Measurements from ENCODE around the gene KCNB1.
A peak's percentile ranks its signal among the peaks of the same experiment; 100 is the strongest.

The KCNB1 gene

GRCh38 chr20:49447946-49448809 is 34.3 kb downstream of the KCNB1 start:
- DNase-seq (ENCODE audit: low read depth), result peak; percentile 9
- H3K4me3 ChIP-seq (ENCODE audit: low read depth, low read length), result no peak overlapping the region

GRCh38 chr20:49447364-49447763 is 35.1 kb downstream of the KCNB1 start:
- DNase-seq (ENCODE audit: low read depth), result no peak
- H3K4me3 ChIP-seq (ENCODE audit: low read depth, low read length), result no peak overlapping the region

- peak; percentile 1 for DNase-seq (ENCODE audit: low read depth)
- H3K4me3 ChIP-seq (ENCODE audit: low read depth, low read length), result no peak overlapping the region
These were observed 35.7 kb downstream of the KCNB1 start for GRCh38 chr20:49446808-49447207.

- no peak overlapping the region for H3K4me3 ChIP-seq (ENCODE audit: low read depth, low read length)
- no peak for DNase-seq (ENCODE audit: low read depth)
These were observed 36.4 kb downstream of the KCNB1 start for GRCh38 chr20:49446080-49446479.

- H3K4me3 ChIP-seq (ENCODE audit: low read depth, low read length), result no peak overlapping the region
- no peak for DNase-seq (ENCODE audit: low read depth)
These were observed 37.3 kb downstream of the KCNB1 start for GRCh38 chr20:49445176-49445575.

GRCh38 chr20:49444553-49444990 is 37.9 kb downstream of the KCNB1 start:
- no peak for DNase-seq (ENCODE audit: low read depth)
- no peak overlapping the region for H3K4me3 ChIP-seq (ENCODE audit: low read depth, low read length)

GRCh38 chr20:49437057-49437456 is 45.4 kb downstream of the KCNB1 start:
- no peak overlapping the region for H3K4me3 ChIP-seq (ENCODE audit: low read depth, low read length)
- no peak for DNase-seq (ENCODE audit: low read depth)

- no peak overlapping the region for H3K4me3 ChIP-seq (ENCODE audit: low read depth, low read length)
- DNase-seq (ENCODE audit: low read depth), result no peak
These were observed 46.8 kb downstream of the KCNB1 start for GRCh38 chr20:49435639-49436038.

- DNase-seq (ENCODE audit: low read depth), result no peak
- no peak overlapping the region for H3K4me3 ChIP-seq (ENCODE audit: low read depth, low read length)
These were observed 49.1 kb downstream of the KCNB1 start for GRCh38 chr20:49433333-49433732.

GRCh38 chr20:49432550-49432949 is 49.9 kb downstream of the KCNB1 start:
- H3K4me3 ChIP-seq (ENCODE audit: low read depth, low read length), result no peak overlapping the region
- DNase-seq (ENCODE audit: low read depth), result no peak

GRCh38 chr20:49431329-49431728 is 51.1 kb downstream of the KCNB1 start:
- DNase-seq (ENCODE audit: low read depth), result no peak
- no peak overlapping the region for H3K4me3 ChIP-seq (ENCODE audit: low read depth, low read length)

- no peak for DNase-seq (ENCODE audit: low read depth)
- H3K4me3 ChIP-seq (ENCODE audit: low read depth, low read length), result no peak overlapping the region
These were observed 52.1 kb downstream of the KCNB1 start for GRCh38 chr20:49430320-49430719.

- DNase-seq (ENCODE audit: low read depth), result no peak
- H3K4me3 ChIP-seq (ENCODE audit: low read depth, low read length), result no peak overlapping the region
These were observed 54.5 kb downstream of the KCNB1 start for GRCh38 chr20:49427751-49428518.

- H3K4me3 ChIP-seq (ENCODE audit: low read depth, low read length), result no peak overlapping the region
- DNase-seq (ENCODE audit: low read depth), result no peak
These were observed 55.6 kb downstream of the KCNB1 start for GRCh38 chr20:49426873-49427272.

GRCh38 chr20:49426395-49426794 is 56.1 kb downstream of the KCNB1 start:
- DNase-seq (ENCODE audit: low read depth), result no peak
- no peak overlapping the region for H3K4me3 ChIP-seq (ENCODE audit: low read depth, low read length)

GRCh38 chr20:49424536-49424935 is 57.9 kb downstream of the KCNB1 start:
- no peak overlapping the region for H3K4me3 ChIP-seq (ENCODE audit: low read depth, low read length)
- no peak for DNase-seq (ENCODE audit: low read depth)

- H3K4me3 ChIP-seq (ENCODE audit: low read depth, low read length), result no peak overlapping the region
- no peak for DNase-seq (ENCODE audit: low read depth)
These were observed 60.3 kb downstream of the KCNB1 start for GRCh38 chr20:49422161-49422560.

- no peak overlapping the region for H3K4me3 ChIP-seq (ENCODE audit: low read depth, low read length)
- DNase-seq (ENCODE audit: low read depth), result no peak
These were observed 61.6 kb downstream of the KCNB1 start for GRCh38 chr20:49420811-49421295.

GRCh38 chr20:49420292-49420691 is 62.2 kb downstream of the KCNB1 start:
- DNase-seq (ENCODE audit: low read depth), result no peak
- H3K4me3 ChIP-seq (ENCODE audit: low read depth, low read length), result no peak overlapping the region

- no peak for DNase-seq (ENCODE audit: low read depth)
- H3K4me3 ChIP-seq (ENCODE audit: low read depth, low read length), result no peak overlapping the region
These were observed 62.7 kb downstream of the KCNB1 start for GRCh38 chr20:49419785-49420184.

Measured in skeletal muscle cell (primary cell).